HG03521 (cell line): ENCODE results near the gene PRSS12.

Experiments used
- ATAC-seq: cut with Tn5 transposase; IDR thresholded peaks from one replicate; pipeline ENCODE4 v1.9.1; 2021; ENCODE audit warnings: mild to moderate bottlenecking, moderate library complexity; ENCODE audit not compliant: unreplicated experiment

PRSS12 gene

DNA sequence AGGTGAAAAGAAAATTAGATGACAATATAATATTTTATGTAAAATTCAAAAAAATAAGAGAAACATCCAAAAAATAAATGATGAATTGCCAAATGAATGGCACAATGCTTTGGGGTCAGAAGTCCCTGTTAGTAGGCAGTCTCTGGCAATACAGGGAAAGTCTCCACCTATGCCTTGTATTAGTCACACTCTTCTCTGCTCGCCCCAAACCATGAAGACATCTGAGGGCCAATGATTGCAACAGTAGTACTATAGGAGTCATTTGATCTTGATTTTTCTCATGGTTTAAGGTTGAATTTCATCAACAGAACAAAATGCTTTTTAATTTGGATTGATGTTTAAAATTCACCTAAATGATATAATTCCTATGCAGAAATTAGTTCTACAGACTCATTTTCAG lies 3.9 kb upstream of the PRSS12 start:
- no peak for ATAC-seq

DNA sequence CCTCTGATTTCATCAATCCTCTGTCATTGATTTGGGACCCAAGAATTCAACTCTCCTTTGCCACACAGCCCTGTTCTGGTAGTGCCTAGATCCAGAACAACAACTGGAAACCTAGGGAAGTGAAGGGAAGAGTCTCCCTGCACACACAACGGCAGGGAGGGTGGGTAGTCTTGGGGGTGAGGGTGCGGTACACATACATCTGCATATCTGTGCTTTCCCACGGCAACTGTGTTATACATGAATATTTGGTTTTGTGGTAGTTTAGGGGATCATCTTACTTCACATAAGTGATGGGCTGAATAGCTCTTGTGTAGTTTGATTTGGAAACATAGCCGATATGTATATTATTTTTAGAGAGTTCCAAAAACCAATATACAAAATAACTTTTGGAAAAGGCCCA lies 3.3 kb upstream of the PRSS12 start:
- ATAC-seq: no peak

DNA sequence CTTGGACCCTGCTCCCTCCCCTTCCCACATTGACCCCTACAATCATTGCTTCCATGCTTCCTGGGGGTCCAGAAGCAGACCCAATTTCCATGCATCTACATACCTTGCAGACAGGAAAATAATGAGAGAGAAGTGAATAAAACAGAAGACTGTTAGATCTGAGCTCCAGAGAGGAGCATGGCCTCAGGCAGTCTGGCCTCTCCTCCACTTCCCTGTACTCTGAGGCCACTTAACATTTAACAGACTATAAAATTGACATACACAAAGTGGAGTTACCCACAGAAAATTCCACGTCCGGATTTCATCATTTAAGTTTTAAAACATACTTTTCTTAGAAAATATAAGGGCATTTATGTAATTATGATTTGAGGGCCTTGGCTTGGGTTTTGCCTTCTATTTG lies 2.1 kb upstream of the PRSS12 start:
- ATAC-seq: no peak

- no peak for ATAC-seq
Observed at GRCh38 chr4:118353534-118354030, 779 bp upstream of the PRSS12 start.

DNA sequence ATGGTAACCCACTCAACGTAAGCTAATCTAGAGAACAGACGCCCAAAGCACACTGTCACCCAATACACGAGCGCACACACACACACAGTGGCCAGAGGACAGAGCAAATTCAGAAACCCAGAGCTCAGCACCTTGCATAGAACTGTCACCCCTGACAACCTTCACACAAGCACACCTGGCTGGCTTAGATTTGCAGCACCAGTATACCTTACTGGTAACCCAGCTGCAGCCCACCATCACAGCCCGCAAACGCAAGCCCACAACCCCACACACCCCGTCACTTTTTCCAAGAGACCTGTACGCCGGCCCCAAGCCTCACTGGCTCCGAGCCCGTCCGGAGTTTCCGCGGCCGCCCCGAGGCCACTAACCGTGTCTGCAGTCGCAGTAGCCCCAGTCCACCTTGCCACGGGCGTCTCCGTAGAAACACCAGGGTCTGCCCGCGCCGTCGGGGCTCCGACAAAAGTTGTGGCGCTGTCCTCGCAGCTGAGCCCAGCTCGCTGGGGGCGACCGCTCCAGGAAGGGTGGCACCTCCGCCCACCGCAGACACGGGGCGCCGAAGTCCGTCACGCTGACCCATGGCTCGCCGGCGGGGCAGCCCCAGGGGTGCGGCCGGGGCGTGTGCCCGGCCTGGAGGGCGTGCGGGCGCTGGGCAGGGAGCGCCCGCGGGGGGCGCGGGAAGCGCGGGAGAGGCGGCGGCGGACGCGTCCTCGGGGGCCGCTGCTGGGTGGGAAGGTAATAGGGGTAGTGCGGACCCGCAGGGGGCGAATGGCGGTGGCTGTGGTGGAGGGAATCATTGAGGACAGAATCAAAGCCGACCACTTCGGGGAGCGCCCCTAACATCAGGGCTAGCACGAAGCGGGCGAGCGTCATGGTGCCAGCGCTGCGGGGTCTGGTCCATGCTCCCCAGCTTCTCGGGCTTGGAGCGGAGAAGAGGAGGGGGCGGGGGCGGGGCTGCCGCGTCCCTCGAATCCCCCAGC lies 664 bp downstream of the PRSS12 start:
- peak; percentile 20 for ATAC-seq

DNA sequence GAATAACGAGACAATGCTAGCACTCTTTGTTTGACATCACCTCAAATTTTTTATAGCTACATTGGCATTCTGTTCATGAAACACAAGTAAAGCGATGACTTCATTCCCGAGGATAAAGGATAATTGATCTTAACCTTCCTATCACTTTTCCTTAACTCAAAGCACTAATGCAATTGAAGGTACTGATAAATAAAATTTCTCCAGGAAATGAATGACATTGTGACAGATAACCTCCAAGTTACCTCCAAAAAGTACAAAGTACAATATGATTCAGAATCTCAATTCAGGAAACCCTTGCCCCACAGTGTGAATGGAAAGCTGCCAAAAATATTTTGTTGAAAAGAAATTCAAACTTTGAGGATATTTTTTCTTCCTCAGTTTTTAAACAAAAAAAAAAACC lies 1.8 kb downstream of the PRSS12 start:
- ATAC-seq: no peak

DNA sequence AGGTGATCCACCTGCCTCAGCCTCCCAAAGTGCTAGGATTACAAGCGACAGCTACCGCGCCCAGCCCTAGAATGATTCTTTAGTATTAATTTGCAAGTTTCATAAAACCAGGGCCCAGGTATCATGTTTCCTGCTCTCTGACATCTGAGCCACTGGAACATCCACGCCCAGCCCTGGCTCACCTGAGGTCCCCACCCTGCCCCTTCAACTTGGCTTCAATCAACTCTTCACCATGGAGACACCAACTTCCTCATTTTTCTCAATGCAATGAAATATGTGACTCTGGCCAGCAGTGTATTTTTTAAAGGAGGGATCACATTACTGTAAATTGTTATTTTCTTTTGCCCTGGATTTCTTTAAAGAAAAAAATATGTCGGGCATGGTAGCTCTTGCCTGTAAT lies 3.9 kb downstream of the PRSS12 start:
- no peak for ATAC-seq

DNA sequence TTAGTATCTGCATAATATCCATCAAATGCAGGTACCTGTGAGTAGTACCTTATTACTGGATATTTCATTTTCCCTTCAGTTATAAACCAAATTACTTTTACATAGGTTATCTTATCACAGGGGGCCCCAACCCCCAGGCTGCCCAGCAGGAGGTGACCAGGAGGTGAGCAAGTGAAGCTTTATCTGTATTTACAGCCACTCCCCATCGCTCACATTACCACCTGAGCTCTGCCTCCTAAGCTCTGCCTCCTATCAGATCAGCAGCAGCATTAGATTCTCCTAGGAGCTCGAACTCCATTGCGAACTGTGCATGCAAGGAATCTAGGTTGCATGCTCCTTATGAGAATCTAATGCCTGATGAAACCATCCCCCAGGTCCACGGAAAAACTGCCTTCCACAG lies 6.3 kb downstream of the PRSS12 start:
- no peak for ATAC-seq

DNA sequence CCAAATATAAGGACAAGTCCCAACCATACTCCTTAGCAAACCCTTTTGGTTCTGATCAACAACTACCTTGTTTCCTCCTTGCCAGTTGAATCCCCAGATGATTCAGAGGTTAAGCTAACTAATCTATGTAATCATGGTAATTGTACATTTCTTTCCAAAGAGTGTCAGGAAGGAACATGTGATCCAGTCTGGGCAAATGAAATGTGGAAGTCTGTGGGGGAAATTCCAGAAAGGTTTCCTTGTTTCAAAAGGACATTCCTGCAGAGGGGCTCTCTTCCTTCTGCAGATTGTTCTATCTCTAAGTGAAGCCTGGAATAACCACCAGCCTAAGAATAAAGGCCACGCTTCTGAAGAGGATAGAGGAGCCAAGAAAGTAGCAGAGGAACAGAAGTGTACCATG lies 7.0 kb downstream of the PRSS12 start:
- no peak for ATAC-seq

DNA sequence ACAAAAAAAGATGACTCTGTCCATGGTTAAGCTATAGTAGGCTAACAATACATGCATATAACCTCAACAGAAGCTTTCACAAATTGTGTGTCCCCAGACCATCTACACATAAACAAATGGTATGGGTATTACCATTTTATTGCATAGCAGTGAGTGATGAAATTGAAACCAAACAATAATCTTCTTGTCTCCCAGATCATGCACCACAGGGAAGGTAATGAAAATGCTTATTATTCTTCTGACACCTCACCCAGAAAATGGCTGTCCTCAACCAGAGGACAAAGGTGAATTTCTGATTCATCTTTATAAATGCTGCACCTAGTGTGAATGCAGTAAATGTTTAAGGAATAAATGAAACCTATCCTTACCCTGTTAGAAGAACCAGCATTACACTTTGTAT lies 8.0 kb downstream of the PRSS12 start:
- no peak for ATAC-seq

- ATAC-seq: no peak
Observed at GRCh38 chr4:118343501-118343900, 9.3 kb downstream of the PRSS12 start.

DNA sequence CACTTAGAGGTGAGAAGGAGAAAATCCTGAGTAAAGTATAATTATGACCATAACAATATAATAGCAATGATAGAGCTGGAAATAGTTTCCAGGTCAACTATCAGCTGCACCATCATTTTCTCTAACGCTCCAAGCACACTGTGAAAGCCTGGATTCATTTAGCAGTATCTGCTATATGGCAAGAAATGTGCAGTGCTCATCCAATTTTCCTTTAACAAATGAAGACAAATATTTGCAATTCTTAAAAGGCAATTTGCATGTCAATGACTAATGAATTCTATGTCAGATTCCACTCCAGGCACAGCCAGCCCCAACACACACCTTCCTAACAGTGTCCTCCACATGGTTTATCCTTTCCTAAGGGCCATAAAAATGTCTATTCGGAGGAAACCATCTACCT lies 12.7 kb downstream of the PRSS12 start:
- no peak for ATAC-seq

DNA sequence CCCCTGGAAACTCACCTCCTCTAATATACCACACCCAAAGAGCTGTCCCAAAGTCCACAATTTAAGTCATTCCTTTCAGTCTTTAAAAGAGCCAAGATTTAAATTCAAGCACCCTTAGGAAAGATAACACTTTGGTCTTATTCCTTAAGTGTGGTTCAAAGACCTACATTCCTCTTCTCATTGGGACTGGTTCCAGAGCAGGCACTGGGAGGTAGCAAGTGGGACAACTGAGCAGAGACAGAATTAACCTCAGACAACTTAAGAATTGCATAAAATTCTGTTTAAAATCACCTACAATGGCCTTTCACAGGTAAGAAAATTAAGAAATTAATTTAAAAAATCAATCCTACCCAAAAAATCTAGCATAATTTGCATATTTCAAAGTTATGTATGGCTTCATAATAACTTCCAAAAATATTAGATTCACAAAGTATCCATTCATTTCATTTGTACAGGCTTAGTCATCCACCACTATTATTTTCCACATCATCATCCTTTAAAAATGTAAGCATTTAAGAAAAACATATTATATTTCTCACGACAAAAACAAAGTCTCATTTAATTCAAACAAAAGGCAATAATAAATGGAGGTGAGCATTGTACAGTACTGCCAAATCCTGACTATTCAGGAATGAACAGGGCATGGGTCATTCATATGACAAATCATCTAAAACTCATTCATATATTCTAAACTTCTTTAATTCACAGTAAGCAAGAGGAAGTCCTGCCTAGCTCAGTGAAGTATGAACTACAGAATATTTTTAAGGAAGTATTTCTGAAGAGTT lies 13.6 kb downstream of the PRSS12 start:
- no peak for ATAC-seq

GRCh38 chr4:118338518-118338917 lies 14.3 kb downstream of the PRSS12 start:
- ATAC-seq: no peak

GRCh38 chr4:118337954-118338353 lies 14.8 kb downstream of the PRSS12 start:
- no peak for ATAC-seq

DNA sequence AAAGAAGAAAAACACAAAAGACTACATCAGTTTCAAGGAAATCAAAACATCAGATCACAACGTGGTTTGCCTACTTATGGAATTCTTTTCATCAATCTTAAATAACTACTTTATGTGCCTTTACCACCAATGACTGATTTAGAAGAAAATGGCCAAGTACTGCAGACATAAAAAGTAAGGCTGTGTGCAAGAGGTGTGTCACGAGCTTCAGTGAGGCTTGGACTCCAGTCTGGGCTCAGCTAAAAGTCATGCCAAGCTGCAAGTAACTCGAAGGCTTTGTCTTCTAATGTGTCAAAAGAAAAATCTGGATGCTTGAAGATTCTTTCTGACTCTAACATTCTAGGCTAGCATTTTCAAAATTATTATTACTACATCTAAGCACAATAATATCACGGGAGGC lies 17.0 kb downstream of the PRSS12 start:
- ATAC-seq: no peak

GRCh38 chr4:118335324-118335723 lies 17.5 kb downstream of the PRSS12 start:
- no peak for ATAC-seq

GRCh38 chr4:118331352-118331751 lies 21.5 kb downstream of the PRSS12 start:
- ATAC-seq: no peak

DNA sequence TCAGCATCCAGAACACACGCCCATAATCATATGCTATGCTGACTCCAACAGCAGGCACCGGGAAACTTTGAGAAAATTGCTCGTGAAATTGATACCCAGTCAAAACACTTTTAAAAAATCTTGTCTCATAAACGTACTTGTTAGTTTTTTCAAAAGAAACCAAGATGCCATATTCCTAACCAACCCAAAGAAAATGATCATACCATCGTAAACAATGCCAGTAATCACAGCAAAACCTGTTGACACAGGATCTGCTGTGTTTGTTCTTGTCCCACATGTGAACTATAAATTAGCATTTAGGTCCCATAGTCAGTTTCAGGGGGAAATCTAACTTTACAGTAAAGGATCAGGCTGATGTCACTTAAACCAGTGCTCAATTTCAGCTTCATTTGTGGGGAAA lies 23.0 kb downstream of the PRSS12 start:
- ATAC-seq: no peak

- no peak for ATAC-seq
Observed at GRCh38 chr4:118327554-118328241, 25.1 kb downstream of the PRSS12 start.

DNA sequence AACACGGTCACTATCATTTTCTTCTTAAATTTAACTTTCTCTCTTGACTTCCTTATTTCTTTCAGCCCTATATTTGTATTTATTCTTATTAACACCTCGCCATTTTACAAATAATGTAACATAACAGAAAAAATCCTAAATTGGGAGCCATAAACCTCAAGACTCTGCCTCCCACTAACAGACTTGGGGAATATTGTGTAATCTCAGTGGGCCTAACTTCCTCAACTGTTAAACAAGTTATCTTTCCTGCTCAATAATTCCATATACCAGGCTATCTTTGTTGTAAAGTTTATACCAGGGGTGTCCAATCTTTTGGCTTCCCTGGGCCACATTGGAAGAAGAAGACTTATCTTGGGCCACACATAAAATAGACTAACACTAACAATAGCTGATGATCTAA lies 26.2 kb downstream of the PRSS12 start:
- ATAC-seq: no peak
